Activated CD4-positive, alpha-beta T cell treated with anti-CD3 and anti-CD28 coated beads, Interleukin-2, amount 10 ng/mL, durations not matched to agents 7 days and 5 days (primary cell): ENCODE measurements around the gene GRXCR1. TPM values are rescaled to one million over a fixed set of nuclear protein-coding genes. Genes with fewer than 3 reads are reported as not detected.

ENCODE experiments used
- CTCF ChIA-PET: fragments of 350-600 bp; sonication (Branson Sonifier 250); formaldehyde crosslinking; loops from one replicate; lab custom pipeline; 2021; ENCODE audit warnings: antibody characterized with exemption; lab: Charles Lee
- POLR2A ChIA-PET: fragments of 350-600 bp; sonication (Branson Sonifier 250); formaldehyde crosslinking; loops from one replicate; lab custom pipeline; 2021; ENCODE audit warnings: antibody characterized with exemption; lab: Charles Lee
- DNase-seq: peaks from one replicate; pipeline ENCODE4 v3.0.0-alpha.2; 2020
- H3K27ac Mint-ChIP-seq: one replicate; pipeline ENCODE4 v1.8.0; 2021; ENCODE audit warnings: mild to moderate bottlenecking, moderate library complexity, mixed read lengths
- H3K27me3 Mint-ChIP-seq: one replicate; pipeline ENCODE4 v1.8.0; 2021; ENCODE audit warnings: mixed read lengths
- H3K36me3 Mint-ChIP-seq: one replicate; pipeline ENCODE4 v1.8.0; 2021; ENCODE audit warnings: low read depth, mixed read lengths
- H3K4me1 Mint-ChIP-seq: one replicate; pipeline ENCODE4 v1.8.0; 2021; ENCODE audit warnings: mixed read lengths
- H3K4me3 Mint-ChIP-seq: one replicate; pipeline ENCODE4 v1.8.0; 2021; ENCODE audit warnings: mild to moderate bottlenecking, moderate library complexity, mixed read lengths
- H3K9me3 Mint-ChIP-seq: one replicate; pipeline ENCODE4 v1.8.0; 2021; ENCODE audit warnings: mixed read lengths
- total RNA-seq, 2 experiments: library from RNA; stranded (reverse); gene quantifications; one replicate each; pipeline ENCODE4 v1.2.3, GENCODE V29; 2021

GRXCR1 gene
- total RNA-seq, result not detected

DNA sequence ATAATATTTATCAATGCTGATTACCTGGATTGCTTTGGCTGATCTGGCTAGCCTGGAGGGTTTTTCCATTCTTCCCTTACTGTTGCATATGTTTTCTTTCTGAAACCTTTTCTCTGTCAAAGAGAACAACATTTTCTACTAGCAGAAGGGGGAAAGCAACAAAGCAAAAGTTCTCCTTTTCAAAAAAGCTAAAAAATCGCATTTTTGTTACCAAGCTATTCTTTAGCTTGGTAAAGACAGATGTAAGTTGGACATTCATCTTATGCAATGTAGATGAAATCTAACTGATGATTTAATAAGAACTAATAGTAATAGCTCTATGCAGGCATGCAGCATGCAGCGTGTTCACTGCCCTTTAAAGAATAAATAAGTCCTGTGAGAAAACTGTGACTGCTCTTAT lies at the start of gene GRXCR1:
GRXCR1 (plus strand) TSS at position 301 of the 400 bp plus-strand sequence. CDS start 554 bp downstream, outside the sequence.
- POLR2A ChIA-PET, result no interaction called here
- CTCF ChIA-PET, result no interaction called here
- Mint-ChIP-seq H3K27me3 (peaks cover 3% of the 10 kb centered on the region), H3K9me3 (no peaks in the 10 kb centered on the region), H3K4me3 (no peak within 1 kb of the TSS), H3K36me3 (no peaks in the 10 kb centered on the region), H3K27ac (no peak within 1 kb of the TSS), H3K4me1 (no peaks in the 10 kb centered on the region)
- DNase-seq, result no peak

DNA sequence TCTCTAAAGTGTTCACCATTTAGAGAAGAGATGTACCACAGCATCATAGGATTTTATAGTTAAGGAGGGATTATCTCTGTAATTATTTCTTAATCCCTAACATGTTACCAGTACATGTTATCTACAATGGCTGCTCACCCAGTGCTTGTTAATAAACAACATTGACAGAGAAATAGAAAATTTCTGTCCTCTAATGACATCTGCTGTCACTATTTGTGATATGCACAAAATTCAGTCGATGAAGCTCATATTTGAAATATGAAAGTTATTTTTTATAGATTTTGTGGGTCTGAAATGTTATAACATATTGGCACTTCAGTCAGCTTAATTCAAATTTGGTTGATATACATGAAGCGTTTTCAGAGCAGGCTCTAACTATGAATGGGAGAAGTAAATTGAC lies 48.8 kb upstream of the GRXCR1 start:
- no peak for DNase-seq
- Mint-ChIP-seq H3K27me3 (peaks cover 7% of the 10 kb centered on the region), H3K4me1 (no peaks in the 10 kb centered on the region), H3K36me3 (no peaks in the 10 kb centered on the region), H3K4me3 (no peak overlapping the region), H3K9me3 (no peaks in the 10 kb centered on the region), H3K27ac (no peak overlapping the region)
- CTCF ChIA-PET, result interaction anchor here (1.0 kb wide), 1 partner anchor 275 kb away, joined by 3 read pairs; no protein-coding TSS in a partner anchor
- POLR2A ChIA-PET, result no interaction called here

DNA sequence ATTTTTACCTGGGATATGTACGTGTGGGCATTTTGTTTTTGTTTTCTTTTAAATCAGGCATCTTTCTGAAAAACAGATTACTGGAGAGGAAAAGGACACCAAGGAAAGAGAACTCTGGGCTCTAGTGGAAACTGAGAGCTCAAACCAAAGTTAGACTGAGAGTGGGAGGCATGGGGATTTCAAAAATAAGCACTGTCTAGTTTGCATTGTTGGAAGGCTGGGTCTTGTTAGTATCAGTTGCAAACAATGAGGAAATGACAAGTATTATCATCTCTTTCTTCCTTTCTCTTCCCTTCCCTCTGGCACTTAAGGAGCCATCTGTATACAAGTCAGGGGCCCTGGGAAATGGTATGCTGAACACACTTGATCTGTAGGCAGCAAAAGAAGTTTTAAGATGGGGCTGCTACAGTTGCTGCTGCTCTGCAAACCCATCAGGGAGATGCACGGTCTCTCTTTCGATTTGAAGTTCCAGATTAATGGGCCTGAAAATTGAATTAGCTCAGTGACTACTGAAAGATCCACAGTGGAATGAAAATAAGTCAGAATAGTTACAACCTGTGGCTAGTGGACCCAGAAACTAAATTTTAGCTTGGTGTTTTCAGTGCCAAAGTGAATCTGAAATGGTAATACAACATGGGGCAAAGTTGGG lies 48.0 kb upstream of the GRXCR1 start:
- Mint-ChIP-seq H3K27ac (no peak overlapping the region), H3K4me1 (no peaks in the 10 kb centered on the region), H3K36me3 (no peaks in the 10 kb centered on the region), H3K27me3 (peaks cover 7% of the 10 kb centered on the region), H3K9me3 (no peaks in the 10 kb centered on the region), H3K4me3 (no peak overlapping the region)
- DNase-seq, result no peak
- ChIA-PET CTCF (interaction anchor here (1.0 kb wide), 1 partner anchor 276 kb away, joined by 3 read pairs; no protein-coding TSS in a partner anchor), POLR2A (no interaction called here)

DNA sequence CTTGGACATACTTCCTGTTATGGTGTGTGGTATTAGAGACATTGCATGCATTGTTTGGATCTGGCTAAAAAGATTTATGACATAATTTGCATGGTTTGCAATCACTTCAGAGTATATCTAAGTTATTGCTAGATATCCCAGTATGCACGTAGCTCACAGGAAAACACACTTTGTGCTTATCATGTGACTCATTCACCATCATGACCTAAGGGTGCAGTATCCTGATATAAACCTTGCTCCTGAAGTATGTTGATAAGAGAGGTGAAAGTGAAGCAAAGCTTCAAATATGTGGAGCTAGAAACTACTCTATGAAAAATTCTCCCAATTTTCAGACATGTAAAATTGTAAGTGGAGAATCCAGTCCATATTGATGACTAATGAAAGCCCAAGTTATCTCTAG lies 46.9 kb upstream of the GRXCR1 start:
- DNase-seq, result no peak
- ChIA-PET POLR2A (no interaction called here), CTCF (no interaction called here)
- no peaks in the 10 kb centered on the region for H3K4me1 Mint-ChIP-seq
- no peak overlapping the region for H3K27ac Mint-ChIP-seq
- no peaks in the 10 kb centered on the region for H3K9me3 Mint-ChIP-seq
- peaks cover 7% of the 10 kb centered on the region for H3K27me3 Mint-ChIP-seq
- H3K36me3 Mint-ChIP-seq, result no peaks in the 10 kb centered on the region
- no peak overlapping the region for H3K4me3 Mint-ChIP-seq

DNA sequence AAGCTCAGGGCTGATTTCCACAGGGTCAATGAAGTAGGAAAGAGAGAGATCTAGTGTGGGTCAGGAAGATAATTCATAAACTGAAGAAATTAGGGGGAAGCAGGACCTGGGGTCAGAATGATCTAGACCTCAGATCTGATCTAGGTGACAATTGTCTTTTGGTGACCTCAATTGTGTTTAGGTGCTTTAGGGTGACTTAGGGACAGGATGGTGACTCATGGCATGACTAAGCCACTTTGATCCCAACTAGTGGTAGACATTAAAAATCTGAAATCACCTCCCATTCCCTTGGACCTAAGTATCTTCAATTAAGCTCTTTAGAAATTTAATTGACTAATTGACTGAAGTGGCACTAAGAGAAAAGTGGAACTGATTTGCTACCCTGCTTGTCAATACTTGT lies 36.7 kb upstream of the GRXCR1 start:
- Mint-ChIP-seq H3K4me3 (no peak overlapping the region), H3K27me3 (peaks cover 16% of the 10 kb centered on the region), H3K9me3 (no peaks in the 10 kb centered on the region), H3K4me1 (no peaks in the 10 kb centered on the region), H3K27ac (no peak overlapping the region), H3K36me3 (no peaks in the 10 kb centered on the region)
- no peak for DNase-seq
- ChIA-PET POLR2A (no interaction called here), CTCF (no interaction called here)

DNA sequence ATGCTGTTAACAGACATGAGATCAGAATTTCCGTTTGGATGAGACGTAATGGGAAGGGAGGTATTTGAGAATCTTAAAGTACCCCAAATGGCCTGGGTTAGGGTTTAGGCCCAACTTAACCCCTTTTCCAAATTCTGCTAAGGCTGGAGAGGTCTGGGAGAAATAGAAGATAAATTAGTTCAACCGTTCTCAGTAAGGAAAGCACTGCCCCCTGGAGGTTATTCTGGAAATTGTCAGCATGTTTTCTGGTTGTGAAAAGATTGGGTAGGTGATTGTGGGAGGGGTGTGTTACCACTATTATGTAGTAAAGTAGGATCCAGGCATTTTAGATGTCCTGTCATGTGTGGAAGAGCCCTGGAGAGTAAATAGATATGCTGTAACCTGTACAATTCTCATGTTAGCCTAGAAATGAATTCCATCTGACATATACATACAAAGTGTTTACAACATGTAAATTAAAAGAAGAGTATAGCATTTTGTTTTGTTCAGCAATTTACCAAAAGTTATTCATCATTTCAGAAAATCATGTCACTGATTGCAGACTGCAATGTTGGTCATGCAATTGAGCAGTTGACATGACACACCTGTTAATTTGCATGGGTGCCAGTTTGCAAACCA lies 26.8 kb upstream of the GRXCR1 start:
- H3K27ac Mint-ChIP-seq, result no peak overlapping the region
- no peaks in the 10 kb centered on the region for H3K4me1 Mint-ChIP-seq
- no peaks in the 10 kb centered on the region for H3K36me3 Mint-ChIP-seq
- peak; percentile 65 for DNase-seq
- no peaks in the 10 kb centered on the region for H3K9me3 Mint-ChIP-seq
- CTCF ChIA-PET, result no interaction called here
- POLR2A ChIA-PET, result no interaction called here
- H3K27me3 Mint-ChIP-seq, result peaks cover 2% of the 10 kb centered on the region
- H3K4me3 Mint-ChIP-seq, result no peak overlapping the region

DNA sequence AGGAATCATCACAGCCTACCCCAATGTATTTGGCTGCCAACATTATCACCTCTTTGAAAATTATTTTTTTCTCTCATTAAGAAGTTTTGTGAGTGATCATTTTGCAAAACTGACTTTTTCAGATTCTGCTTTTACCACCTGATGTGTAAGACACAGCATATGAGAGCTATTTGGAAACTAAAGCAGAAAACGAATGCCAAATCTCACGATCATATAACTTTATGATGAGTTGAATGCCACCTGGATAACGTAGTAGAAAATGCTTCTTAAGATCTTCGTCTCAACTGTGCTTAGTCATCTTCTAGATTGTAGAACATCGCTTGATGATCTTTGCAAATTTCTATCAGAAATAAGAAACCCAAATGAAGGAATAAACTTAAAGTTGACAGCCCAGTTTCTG lies 21.3 kb upstream of the GRXCR1 start:
- H3K9me3 Mint-ChIP-seq, result no peaks in the 10 kb centered on the region

DNA sequence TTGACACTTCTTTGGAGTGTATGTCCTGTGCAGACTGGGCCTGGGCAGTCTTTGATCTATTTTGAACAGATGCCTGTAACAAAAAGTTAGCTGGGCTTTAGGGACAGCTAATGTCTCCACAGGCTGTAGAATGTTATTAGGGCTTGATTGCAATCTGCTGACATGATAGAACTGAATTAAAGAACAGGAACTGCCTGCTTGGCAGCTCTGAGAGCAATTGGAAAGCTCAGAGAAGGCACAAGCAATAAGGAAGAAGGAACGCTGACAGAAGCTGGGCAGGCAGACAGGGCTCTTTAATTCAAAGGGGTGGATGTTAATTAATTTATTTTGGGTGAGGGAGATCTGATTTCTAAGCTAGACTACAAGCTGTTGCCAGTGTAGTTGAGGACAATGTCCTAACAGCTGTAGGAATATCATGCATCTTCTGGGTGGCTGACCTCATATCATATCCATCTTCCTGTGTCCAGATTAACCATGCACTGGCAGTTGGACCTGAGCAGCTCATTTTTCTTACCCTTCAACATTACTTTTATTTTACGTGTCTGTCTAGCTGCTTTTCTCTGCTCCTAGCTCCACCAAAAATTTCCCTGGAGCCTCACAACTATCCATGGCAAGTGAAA lies 20.7 kb upstream of the GRXCR1 start:
- H3K36me3 Mint-ChIP-seq, result no peaks in the 10 kb centered on the region
- POLR2A ChIA-PET, result no interaction called here
- CTCF ChIA-PET, result interaction anchor here (0.5 to 1.2 kb wide), 2 partner anchors 260 to 498 kb away, joined by 3 read pairs; no protein-coding TSS in a partner anchor
- no peak overlapping the region for H3K4me3 Mint-ChIP-seq
- H3K4me1 Mint-ChIP-seq, result no peaks in the 10 kb centered on the region
- no peak overlapping the region for H3K27ac Mint-ChIP-seq
- peaks cover 10% of the 10 kb centered on the region for H3K27me3 Mint-ChIP-seq
- DNase-seq, result no peak
- H3K9me3 Mint-ChIP-seq, result no peaks in the 10 kb centered on the region

More for the DNA sequence above, 21.3 kb upstream of the GRXCR1 start:
- Mint-ChIP-seq H3K4me1 (no peaks in the 10 kb centered on the region), H3K27ac (no peak overlapping the region), H3K4me3 (no peak overlapping the region), H3K27me3 (peaks cover 10% of the 10 kb centered on the region), H3K36me3 (no peaks in the 10 kb centered on the region)
- ChIA-PET POLR2A (no interaction called here), CTCF (interaction anchor here (1.2 kb wide), 1 partner anchor 260 kb away, joined by 3 read pairs; no protein-coding TSS in a partner anchor)
- DNase-seq, result no peak

DNA sequence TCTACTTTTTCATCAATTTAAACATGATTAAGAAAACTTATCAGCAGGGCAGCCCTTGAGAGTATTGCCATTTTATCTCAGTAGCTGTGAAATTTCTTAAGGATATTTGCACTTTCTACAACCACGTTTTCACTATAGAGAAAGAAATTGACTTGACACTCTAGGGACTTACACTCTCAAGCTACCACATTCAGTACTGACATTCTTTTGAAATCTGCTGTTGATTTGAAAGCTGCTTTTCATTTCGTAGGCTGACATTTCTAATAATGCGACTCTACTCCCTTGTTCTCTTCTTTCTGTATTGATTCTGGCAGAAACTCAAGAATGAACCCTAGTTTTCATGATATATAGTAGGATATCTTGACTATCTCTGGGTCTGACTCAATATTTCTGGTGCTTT lies 13.7 kb upstream of the GRXCR1 start:
- H3K27me3 Mint-ChIP-seq, result peaks cover 19% of the 10 kb centered on the region

DNA sequence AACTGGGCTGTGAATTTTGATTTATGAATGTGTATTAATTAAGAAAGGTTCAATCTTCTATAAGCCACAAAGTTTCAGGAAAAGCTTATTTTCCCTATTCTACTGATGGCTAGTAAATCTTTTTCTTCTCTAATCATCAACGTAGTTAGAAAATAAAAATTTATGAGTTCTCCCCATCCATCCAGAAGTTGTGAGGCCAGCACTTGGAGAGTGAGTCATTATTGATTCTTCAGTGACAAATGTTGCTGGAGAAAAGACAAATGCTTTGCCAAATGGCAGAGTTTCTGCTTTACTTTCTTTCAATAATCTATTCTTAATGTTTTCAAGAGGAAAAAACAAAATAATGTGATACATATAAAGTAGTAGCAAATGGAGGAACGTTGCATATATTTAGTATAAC lies 11.3 kb upstream of the GRXCR1 start:
- no peaks in the 10 kb centered on the region for H3K9me3 Mint-ChIP-seq
- H3K4me3 Mint-ChIP-seq, result no peak overlapping the region
- no peak overlapping the region for H3K27ac Mint-ChIP-seq
- peaks cover 14% of the 10 kb centered on the region for H3K27me3 Mint-ChIP-seq
- no peak for DNase-seq
- CTCF ChIA-PET, result interaction anchor here (1.0 kb wide), 1 partner anchor 13 kb away, joined by 3 read pairs; no protein-coding TSS in a partner anchor
- POLR2A ChIA-PET, result no interaction called here
- no peaks in the 10 kb centered on the region for H3K4me1 Mint-ChIP-seq
- H3K36me3 Mint-ChIP-seq, result no peaks in the 10 kb centered on the region

More for the DNA sequence above, 13.7 kb upstream of the GRXCR1 start:
- Mint-ChIP-seq H3K36me3 (no peaks in the 10 kb centered on the region), H3K4me1 (no peaks in the 10 kb centered on the region), H3K4me3 (no peak overlapping the region), H3K27ac (no peak overlapping the region), H3K9me3 (no peaks in the 10 kb centered on the region)
- CTCF ChIA-PET, result no interaction called here
- no peak for DNase-seq
- POLR2A ChIA-PET, result no interaction called here

DNA sequence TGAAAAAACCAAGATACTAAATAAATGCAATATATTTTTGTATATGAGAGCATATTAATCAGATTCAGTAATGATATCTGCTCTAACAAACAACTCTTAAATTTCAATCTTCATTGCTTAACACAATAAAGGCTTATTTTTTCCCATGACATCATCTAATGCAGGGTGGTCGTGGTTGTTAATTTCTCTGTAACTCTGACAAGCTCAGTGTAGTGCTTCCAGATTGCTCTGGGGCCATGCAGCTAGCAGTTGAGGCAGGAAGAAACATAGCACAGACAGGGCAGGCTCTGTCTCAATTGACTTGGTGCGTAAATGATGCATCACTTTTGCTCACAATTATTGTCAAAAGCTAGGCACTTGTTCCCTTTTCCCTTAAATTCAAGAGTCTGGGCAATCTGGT lies 869 bp upstream of the GRXCR1 start:
- Mint-ChIP-seq H3K9me3 (no peaks in the 10 kb centered on the region), H3K36me3 (no peaks in the 10 kb centered on the region), H3K27me3 (peaks cover 3% of the 10 kb centered on the region), H3K4me1 (no peaks in the 10 kb centered on the region), H3K4me3 (no peak overlapping the region), H3K27ac (no peak overlapping the region)
- no peak for DNase-seq
- ChIA-PET POLR2A (no interaction called here), CTCF (no interaction called here)

DNA sequence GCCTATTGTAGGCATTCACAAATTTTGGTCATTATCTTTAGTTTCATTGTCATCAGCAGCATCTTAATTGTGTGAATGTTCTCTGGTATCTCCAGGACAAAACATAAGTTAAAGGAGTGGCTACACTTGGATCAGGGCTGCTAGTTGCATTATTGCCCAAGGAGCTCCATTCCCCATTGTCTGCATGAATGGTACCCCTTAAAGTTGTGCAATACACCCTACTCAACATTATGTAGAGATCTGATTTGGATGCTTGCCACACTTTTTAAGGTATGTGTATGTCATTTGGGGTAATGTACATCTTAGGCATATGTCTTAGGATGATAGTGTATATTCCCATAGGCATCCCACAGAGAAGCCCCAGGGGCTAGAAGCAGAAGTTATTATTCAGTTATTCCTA lies 2.9 kb downstream of the GRXCR1 start:
- POLR2A ChIA-PET, result no interaction called here
- CTCF ChIA-PET, result no interaction called here
- Mint-ChIP-seq H3K4me1 (no peaks in the 10 kb centered on the region), H3K27ac (no peak overlapping the region), H3K27me3 (peaks cover 3% of the 10 kb centered on the region), H3K4me3 (no peak overlapping the region), H3K36me3 (no peaks in the 10 kb centered on the region), H3K9me3 (no peaks in the 10 kb centered on the region)
- DNase-seq, result no peak

DNA sequence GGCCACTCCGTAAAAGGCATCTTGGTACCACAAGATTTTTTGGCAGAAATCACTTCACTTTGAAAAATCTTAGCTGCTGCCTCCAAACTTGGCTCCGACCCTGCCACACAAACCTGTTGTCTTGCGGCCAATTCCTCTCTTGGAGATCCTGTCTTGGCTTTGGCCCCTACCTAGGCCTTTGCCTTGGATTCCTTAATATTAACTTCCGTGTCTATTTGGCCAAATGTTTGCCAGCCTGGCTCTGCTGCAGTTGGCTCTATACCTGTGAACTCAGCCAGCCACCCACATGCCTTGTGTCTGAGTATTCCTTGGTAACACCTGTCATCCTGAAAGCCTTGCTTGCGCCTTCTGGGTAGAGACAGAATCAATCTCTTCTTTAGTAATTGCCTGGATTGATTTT lies 12.5 kb downstream of the GRXCR1 start:
- Mint-ChIP-seq H3K4me1 (no peaks in the 10 kb centered on the region), H3K4me3 (no peak overlapping the region), H3K9me3 (no peaks in the 10 kb centered on the region), H3K36me3 (no peaks in the 10 kb centered on the region), H3K27ac (no peak overlapping the region), H3K27me3 (no peaks in the 10 kb centered on the region)
- ChIA-PET POLR2A (no interaction called here), CTCF (no interaction called here)
- no peak for DNase-seq
